GM21717 (cell line): ENCODE measurements around the gene ASXL2.
"Not testable (repeated sequence)": the region's sequence is repeated elsewhere in the genome, so short reads cannot be mapped to it uniquely, and the experiment has no call there.

Source experiments
- ATAC-seq: cut with Tn5 transposase; IDR thresholded peaks from one replicate; pipeline ENCODE4 v1.9.1; 2021; ENCODE audit warnings: mild to moderate bottlenecking, moderate library complexity; ENCODE audit not compliant: unreplicated experiment

The ASXL2 gene

GRCh38 chr2:25894135-25894830 lies 16.0 kb upstream of the ASXL2 start:
- ATAC-seq: no peak

GRCh38 chr2:25891672-25892071 lies 13.4 kb upstream of the ASXL2 start:
- no peak for ATAC-seq

- ATAC-seq: no peak
These were observed 9.4 kb upstream of the ASXL2 start for GRCh38 chr2:25887624-25888242.

- ATAC-seq: no peak
These were observed 7.6 kb upstream of the ASXL2 start for GRCh38 chr2:25885933-25886332.

GRCh38 chr2:25881764-25882163 lies 3.5 kb upstream of the ASXL2 start:
- no peak for ATAC-seq

- ATAC-seq: no peak
These were observed 945 bp upstream of the ASXL2 start for GRCh38 chr2:25879133-25879730.

- peak; percentile 52 for ATAC-seq
These were observed 591 bp downstream of the ASXL2 start for GRCh38 chr2:25877431-25878360.

- ATAC-seq: no peak
These were observed 6.2 kb downstream of the ASXL2 start for GRCh38 chr2:25872134-25872533.

- ATAC-seq: no peak
These were observed 10.8 kb downstream of the ASXL2 start for GRCh38 chr2:25867396-25868003.

- no peak for ATAC-seq
These were observed 21.9 kb downstream of the ASXL2 start for GRCh38 chr2:25856377-25856776.

GRCh38 chr2:25855065-25855464 lies 23.2 kb downstream of the ASXL2 start:
- no peak for ATAC-seq

- ATAC-seq: no peak
These were observed 23.7 kb downstream of the ASXL2 start for GRCh38 chr2:25854613-25855012.

GRCh38 chr2:25853038-25853638 lies 25.1 kb downstream of the ASXL2 start:
- no peak for ATAC-seq

- ATAC-seq: no peak
These were observed 26.4 kb downstream of the ASXL2 start for GRCh38 chr2:25851740-25852503.

- ATAC-seq: not testable (repeated sequence)
These were observed 27.9 kb downstream of the ASXL2 start for GRCh38 chr2:25850400-25850799.

GRCh38 chr2:25849350-25849749 lies 28.9 kb downstream of the ASXL2 start:
- not testable (repeated sequence) for ATAC-seq

GRCh38 chr2:25845843-25846505 lies 32.3 kb downstream of the ASXL2 start:
- no peak for ATAC-seq

- no peak for ATAC-seq
These were observed 34.2 kb downstream of the ASXL2 start for GRCh38 chr2:25844089-25844488.

GRCh38 chr2:25842155-25842554 lies 36.1 kb downstream of the ASXL2 start:
- ATAC-seq: no peak
